HG03097 (cell line): Measurements from ENCODE around the gene SLC22A23.

ENCODE experiments used
- ATAC-seq: cut with Tn5 transposase; IDR thresholded peaks from one replicate; pipeline ENCODE4 v1.9.1; 2021; ENCODE audit not compliant: unreplicated experiment, low FRiP score

Gene SLC22A23

GRCh38 chr6:3340894-3341293 is 116.0 kb downstream of the SLC22A23 start:
- no peak for ATAC-seq

DNA sequence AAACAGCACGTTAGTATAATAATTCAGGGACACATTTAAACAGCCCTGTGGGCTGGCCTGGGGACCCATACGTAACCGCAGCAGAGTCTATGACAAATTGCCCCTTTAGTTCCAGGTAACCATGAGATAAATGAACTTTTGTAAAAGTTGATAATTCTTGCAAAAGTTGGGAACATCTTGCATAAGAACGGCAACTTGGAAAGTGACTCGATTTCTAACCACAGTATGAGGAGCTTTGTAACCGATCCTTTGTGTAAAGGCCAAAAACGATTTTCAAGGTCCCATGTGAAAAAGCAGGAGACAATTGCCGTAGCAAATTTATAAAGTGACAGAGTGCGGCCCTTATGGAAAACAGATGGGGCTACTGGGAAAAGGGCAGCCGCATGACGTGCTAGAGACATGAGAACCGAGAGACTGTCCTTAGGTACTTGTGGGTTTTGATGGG is 116.5 kb downstream of the SLC22A23 start:
- no peak for ATAC-seq

DNA sequence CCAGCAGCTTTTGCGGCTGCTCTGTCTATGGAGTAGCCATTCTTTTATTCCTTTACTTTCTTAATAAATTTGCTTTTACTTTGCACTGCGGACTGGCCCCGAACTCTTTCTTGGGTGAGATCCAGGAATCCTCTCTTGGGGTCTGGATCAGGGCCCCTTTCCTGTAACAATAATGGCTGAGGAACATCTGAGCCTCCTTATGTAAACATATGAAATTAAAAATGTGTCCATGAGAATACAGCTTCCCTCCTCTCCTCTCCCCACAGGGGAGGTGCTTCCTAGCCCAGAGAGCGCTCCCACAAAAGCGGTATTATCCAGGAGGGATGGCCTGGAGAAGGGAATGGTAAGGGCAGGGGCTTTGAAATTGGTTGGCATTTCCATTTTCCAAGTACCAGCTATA is 117.0 kb downstream of the SLC22A23 start:
- ATAC-seq: no peak

GRCh38 chr6:3337521-3338350 is 119.1 kb downstream of the SLC22A23 start:
- no peak for ATAC-seq

- ATAC-seq: no peak
Observed at GRCh38 chr6:3336859-3337515, 119.9 kb downstream of the SLC22A23 start.

DNA sequence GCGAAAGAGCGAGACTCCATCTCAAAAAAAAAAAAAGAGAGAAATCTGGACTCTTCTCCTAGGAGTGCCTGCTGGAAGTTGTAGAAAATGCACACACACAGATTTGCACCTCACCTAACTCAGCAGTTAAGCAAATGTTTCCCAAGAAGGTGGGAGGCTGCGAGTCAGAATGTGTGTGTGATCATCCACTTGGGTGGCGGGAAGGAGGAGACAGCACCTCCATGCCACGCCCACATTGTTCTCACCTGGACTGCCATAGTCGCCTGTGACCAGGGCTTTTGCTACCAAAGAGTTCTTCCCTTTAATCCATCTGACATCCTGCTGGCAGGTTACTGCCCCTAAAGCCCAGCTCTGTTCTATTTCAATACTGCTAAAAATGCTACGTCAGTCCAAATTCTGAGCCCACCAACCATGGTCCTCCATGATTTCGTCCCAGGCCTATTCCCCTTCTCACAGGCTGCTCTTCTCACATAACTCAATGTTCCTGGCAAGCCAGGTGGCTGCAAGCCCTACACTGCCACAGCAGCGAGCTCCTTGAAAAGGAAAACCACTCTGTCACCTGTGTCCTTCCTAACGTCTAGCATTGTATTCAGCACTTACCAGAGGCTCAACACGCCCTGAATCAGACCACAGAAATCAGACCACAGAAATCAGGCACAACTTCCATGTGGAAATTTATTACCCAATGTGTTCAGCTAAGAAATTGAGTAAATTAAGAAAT is 120.6 kb downstream of the SLC22A23 start:
- ATAC-seq: no peak

DNA sequence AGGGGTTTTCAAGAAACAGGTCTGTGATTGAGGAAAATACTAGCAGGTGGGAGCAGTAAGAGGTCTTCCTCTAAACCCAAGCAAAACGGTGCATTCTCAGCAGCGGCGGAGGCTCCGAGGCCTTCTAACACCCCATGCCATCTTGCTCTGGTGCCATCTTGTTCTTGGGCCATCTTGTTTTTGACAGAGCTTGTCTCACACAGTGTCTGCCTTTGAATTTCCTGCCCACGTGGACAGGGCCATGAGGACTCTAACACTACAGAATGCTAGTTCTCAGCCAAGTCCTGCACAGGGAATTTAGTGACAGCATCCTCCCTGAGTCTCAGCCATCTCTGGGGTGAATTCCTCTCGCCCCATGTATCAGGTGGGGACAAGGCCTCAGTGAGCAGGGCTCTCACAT is 121.7 kb downstream of the SLC22A23 start:
- no peak for ATAC-seq

- no peak for ATAC-seq
Observed at GRCh38 chr6:3334555-3334954, 122.3 kb downstream of the SLC22A23 start.

GRCh38 chr6:3333263-3333662 is 123.6 kb downstream of the SLC22A23 start:
- no peak for ATAC-seq

- no peak for ATAC-seq
Observed at GRCh38 chr6:3331971-3332370, 124.9 kb downstream of the SLC22A23 start.

- no peak for ATAC-seq
Observed at GRCh38 chr6:3331494-3331893, 125.4 kb downstream of the SLC22A23 start.

DNA sequence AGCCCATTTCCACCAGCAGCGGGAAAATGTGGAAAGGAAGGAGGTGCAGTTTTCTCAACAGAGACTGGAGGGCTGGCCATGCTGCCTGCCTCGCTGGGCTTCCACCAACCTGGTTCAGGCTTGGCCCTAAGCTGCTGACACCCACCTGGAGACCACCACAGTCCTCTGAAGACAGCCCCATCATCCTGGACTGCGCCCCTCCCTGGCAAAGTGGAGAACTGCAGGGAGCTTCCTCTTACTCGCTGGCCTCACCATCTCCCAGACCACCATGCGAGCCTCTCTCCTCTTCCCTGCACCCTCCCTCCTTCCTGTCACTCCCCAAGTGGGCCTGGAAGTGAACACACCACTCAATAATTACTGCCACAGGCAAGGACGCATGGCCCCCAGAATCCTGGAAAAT is 126.7 kb downstream of the SLC22A23 start:
- ATAC-seq: no peak

DNA sequence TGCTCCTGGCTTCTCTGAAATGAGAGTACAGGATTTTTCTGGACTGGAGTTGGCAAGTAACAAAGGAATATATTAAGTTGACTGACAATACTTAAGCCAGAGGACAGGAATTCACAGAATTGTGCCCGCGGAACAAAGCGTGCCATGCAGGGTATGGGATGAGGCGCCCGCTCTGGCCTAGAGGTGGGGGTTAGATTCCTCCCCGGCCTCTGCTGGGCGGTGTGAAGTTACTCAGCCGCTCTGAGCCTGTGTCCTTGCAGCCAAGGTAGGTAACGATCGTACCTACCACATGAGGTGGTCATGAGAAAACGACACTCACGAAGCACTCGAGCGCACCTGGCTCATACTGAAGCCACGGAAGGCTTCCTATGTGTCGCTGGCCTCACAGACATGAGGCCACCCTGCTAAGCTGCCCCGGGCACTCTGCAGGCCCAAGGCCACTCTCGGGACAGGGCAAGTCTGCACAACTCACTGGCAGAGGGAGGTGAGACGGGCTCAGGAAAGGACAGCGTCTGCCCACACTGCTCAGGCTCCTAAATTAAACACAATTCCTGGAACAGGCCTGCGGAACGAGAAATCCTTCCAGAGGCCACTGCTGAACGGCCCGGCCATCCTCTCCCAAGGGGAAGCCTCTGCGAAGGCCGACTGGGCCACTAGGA is 127.3 kb downstream of the SLC22A23 start:
- no peak for ATAC-seq

- no peak for ATAC-seq
Observed at GRCh38 chr6:3328796-3329195, 128.1 kb downstream of the SLC22A23 start.

DNA sequence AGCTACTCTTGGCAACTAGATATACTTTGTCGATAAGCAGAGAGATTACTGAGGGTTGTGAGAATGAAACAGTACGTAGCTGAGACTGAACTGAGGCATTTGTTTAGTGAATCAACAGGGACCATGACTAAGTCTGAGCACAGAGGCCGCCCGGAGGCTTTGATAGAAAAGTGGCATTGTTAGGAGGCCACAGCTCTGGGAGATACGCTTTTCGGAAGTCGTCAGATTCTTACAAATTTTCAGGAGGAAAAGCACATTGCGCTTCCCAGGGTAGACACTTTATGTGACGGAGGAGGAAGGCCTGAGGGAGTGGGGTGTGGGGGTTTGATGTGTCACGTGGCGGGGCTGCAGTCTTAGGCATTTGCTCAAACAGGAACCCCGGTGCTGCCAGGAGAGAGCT is 128.7 kb downstream of the SLC22A23 start:
- ATAC-seq: no peak

DNA sequence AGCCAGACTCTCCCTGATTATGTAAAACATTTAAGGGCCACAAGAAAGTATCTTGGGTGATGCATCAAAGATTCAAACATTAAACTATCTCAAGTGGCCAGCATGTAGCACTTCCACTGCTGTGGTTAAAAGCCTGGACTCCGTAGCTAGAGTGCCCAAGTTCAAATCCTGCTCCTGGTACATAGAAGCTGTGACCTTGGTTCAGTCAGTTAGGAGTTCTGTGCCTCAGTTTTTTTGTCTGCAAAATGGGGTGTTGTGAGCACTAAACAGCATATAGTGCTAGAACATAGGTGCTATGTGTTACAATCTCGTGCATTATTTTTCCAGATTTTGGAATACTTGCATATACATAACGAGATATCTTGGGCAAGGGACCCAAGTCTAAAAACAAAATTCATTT is 129.4 kb downstream of the SLC22A23 start:
- no peak for ATAC-seq

GRCh38 chr6:3326981-3327380 is 129.9 kb downstream of the SLC22A23 start:
- no peak for ATAC-seq

DNA sequence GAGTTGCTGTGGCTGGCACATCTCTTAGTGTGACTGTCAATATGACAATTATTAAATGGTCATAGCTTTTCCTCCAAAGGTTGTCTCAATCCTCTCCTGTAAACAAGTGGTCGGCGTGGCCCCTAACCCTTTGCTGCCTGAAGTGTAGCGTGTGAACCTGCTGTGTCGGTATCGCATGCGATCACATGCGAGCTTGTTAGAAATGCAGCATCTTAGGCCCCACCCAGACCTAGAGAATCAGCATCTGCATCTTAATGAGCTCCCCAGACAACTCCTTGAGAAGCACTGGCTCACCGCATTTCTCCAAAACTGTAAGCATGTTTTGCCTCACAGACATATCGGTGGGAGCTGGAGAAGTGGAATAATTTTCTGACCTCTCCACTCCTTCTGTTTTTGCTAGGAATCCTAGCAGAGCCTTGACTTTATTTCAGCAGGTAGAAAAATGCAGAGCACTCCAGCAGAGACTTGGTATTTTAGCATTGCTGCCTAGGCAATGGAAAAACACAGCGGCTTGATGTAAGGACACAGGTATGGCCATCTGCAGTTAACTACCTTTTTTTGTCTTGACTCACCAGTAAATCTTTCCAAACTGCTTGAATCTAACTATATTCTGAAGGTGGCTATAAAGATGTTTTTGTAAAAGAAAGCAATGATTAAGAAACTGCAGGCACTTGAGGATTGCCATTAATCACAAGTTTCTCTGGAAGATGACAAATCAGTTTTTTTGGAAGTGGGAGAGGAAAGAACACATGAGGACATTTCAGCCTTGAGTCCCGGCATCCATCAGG is 130.5 kb downstream of the SLC22A23 start:
- ATAC-seq: no peak

- ATAC-seq: no peak
Observed at GRCh38 chr6:3325210-3325609, 131.6 kb downstream of the SLC22A23 start.

- no peak for ATAC-seq
Observed at GRCh38 chr6:3324262-3324942, 132.4 kb downstream of the SLC22A23 start.
